GM13976 (cell line): ENCODE measurements around the gene RCSD1.

Source experiments
- DNase-seq: peaks from one replicate; pipeline ENCODE4 v3.0.0; 2012; ENCODE audit warnings: low spot score
- CTCF ChIP-seq: IDR thresholded peaks from 2 replicates; pipeline ENCODE4 v1.5.1; 2012; ENCODE audit warnings: borderline replicate concordance, mild to moderate bottlenecking; ENCODE audit not compliant: insufficient read depth; ENCODE audit errors: extremely low read depth, missing control alignments, control extremely low read depth
- in situ Hi-C: fragments of 300-500 bp; cut with MboI; formaldehyde crosslinking; loops from one replicate; pipeline ENCODE4 v1.12.0; 2022; ENCODE audit warnings: low sequenced_read_pairs, mixed read lengths, inconsistent platforms; ENCODE audit not compliant: unreplicated experiment

RCSD1 gene

GRCh38 chr1:167638064-167638463 is 8.0 kb downstream of the RCSD1 start:
- no peak for DNase-seq
- in situ Hi-C loops: no loop called here
- TF ChIP-seq CTCF: no peak

GRCh38 chr1:167640051-167640450 is 10.0 kb downstream of the RCSD1 start:
- no peak for TF ChIP-seq CTCF
- in situ Hi-C loops: no loop called here
- DNase-seq: no peak

- no peak for TF ChIP-seq CTCF
- in situ Hi-C loops: no loop called here
- no peak for DNase-seq
These were observed 11.9 kb downstream of the RCSD1 start for GRCh38 chr1:167641786-167642500.

- no peak for DNase-seq
- TF ChIP-seq CTCF: no peak
- in situ Hi-C loops: no loop called here
These were observed 12.4 kb downstream of the RCSD1 start for GRCh38 chr1:167642501-167642826.

GRCh38 chr1:167643441-167643840 is 13.4 kb downstream of the RCSD1 start:
- in situ Hi-C loops: no loop called here

GRCh38 chr1:167644551-167644950 is 14.5 kb downstream of the RCSD1 start:
- TF ChIP-seq CTCF: no peak
- no peak for DNase-seq
- in situ Hi-C loops: no loop called here

More at GRCh38 chr1:167643441-167643840, 13.4 kb downstream of the RCSD1 start:
- DNase-seq: no peak
- no peak for TF ChIP-seq CTCF

- no peak for TF ChIP-seq CTCF
- in situ Hi-C loops: no loop called here
These were observed 15.1 kb downstream of the RCSD1 start for GRCh38 chr1:167645140-167645541.

More at GRCh38 chr1:167645140-167645541, 15.1 kb downstream of the RCSD1 start:
- no peak for DNase-seq
